NCI-H345 (cell line): ENCODE measurements around the gene SIVA1.
A peak's percentile ranks its signal among the peaks of the same experiment; 100 is the strongest.

Experiments used
- DNase-seq: peaks from one replicate; lab custom pipeline; 2025; lab: John Stamatoyannopoulos, UW

Gene SIVA1

DNA sequence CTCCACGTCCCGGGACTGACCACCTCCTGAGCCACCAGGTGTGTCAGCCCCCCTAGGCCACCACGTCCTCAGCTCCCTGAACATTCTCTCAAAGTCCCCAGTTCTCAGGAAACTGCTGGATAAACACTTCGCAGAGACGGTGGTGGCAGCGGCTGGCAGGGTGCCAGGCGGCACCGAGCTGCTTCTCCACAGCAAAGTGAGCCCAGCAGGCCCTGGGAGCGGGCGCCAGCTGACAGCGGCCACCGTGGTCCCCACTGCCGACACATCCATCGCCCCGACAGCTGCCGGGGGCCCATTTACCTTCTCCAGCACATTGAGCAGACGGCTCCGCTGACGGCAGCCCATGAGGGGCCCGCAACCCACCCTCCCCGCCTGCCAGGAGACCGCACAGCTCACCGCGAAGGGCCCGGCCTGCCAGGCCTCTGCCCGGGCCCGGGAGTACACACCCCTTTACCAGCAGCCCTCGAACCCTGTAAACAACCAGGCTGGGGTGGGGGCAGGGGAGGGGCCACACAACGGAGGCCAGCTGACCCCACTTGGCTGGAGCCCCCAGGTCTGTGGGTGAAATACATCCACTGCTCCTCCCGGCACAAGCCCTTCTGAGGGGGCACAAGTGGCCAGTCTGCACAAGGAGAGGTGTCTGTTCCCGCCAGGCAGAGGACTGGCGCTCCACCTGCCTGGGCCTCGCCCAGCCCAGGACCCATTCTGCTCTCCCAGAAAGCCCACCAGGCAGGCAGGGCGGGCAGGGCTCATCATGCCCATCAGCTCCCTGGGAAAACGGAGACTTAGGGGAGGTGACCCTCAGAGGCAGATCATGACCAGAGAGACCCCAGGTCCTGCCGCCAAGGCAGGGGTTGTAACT is 32.1 kb downstream of the SIVA1 start:
- peak; percentile 91 for DNase-seq

DNA sequence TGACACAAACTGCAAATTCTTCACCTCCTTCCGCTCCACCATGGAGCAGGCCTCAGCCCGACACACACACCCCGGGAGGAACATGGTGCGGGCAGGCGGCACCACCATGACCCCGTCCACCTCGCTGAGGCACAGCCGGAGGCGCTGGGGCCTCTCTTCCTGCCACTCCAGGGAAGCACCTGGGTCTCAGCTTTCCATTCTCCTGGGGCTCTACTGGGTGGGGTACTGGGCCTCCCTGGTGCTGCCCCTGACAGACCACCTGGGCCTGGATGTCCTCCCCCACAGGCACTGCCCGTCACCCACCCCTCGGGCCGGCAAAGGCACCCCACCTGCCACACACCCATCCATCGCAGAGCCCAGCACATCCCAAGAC is 32.7 kb downstream of the SIVA1 start:
- DNase-seq = no peak

DNA sequence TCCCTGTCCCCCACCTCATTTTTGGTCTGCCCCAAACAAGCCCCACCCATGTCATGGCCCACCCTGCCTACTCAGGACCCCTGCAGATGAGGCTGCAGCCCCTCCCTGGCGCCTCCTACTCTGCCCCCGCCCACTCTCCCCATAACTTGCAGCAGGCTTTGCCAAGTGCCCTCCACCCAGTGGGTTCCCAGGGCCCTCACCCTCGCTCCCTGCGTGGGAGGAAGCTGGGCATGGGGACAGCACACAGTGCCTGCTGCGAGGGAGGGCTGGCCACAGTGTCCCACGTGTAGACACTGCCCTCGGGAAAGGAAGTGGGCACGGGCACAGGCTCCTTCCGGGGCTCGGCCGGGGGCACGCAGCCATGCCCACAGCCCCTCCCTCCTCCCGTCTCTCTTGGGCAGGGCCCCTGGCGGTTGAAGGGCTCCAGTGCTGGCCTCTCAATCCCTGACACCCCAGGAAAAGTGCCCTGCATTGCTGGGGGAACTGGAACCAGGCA is 33.2 kb downstream of the SIVA1 start:
- no peak for DNase-seq

DNA sequence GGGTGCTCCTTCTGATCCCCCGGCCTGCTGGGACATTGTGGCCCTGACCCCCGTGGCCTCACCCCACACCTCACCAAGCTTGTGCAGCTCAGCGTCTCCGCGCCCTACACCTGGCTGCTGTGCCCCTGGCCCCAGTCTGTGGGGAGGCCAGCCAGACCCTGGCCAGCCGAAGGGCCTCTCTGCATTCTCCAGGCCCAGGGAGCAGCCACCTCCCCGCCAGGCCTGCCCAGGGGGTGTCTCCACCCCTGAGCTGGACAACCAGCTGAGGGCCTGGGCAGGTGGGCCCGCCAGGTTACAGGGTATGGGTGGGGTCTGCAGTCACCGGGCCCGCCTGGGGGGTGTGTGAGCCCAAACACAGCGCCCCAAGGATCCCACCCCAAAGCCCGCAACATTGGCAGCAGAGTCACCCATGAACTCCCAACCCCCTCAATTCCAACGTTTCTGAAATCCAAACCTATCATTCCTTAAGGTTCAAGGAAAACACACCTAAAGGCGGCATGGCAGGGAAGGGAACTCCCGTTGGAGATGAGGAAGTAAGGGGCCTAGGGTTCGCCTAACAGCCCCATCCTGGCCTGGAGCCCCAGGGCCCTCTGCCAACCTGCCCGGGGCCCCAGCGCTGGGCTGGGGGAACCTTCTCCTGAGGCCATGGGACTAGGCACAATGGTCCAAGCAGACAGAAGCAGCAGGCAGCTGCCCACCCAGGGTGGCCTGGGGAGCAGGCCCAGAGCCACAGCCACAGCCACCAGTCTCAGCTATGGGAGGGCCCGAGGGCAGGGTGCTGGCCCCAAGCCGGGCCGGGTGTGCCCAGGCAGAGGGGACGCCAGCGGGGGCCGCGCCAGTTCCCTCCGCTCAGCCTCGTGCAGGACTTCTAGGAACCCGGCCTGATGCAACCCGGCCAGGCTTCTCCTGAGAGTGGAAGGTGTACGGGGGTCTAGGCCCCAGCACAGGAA is 34.1 kb downstream of the SIVA1 start:
- no peak for DNase-seq

DNA sequence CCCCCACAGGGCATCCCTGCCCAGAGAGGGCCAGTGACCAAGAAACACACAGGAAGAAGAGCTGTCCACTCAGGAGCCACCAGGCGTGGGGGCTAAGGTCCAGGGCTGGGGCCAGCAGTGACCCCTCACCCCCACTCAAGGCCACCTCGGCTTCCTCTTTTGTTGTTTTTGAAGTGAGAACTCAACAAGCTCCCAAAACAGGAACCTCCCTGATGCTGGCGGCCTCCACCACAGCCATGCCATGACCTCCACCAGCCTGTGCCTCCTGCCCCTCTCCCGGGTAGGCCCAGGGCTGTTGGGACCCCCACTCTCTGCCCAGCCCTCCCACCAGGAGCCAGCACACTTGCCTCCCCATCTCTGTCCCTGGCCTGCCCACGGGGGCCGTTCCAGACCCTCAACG is 34.8 kb downstream of the SIVA1 start:
- DNase-seq = no peak

DNA sequence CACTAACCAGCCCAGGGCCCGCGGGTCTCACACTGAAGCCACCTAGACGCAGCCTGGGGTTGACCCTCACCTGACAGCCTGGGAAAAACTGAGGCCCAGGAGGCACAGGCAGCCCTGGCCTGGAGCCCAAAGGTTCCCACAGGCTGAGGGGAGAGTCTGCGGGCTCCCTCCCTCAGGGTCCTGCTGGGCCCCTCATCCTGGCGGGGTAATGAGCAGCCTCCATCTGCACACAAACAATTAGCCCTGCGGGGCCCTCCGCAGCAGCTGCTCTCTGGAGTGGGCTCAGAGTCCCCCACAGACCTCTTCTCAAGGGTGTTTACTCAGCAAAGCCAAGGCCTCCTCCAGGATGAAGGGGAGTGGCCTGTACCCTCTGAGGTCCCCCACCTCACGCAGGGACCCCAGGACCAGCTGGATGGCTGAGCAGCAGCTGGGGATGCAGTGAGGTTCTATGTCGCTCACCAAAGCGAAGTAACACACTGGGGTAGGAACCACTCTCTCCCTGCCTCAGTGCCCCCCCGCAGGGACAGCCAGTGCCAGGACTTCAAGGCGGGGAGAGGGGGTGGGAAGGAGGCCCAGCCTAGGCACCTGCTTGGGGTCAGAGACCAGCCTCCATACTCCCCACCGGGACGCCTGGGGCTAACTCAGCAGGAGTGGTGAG is 35.3 kb downstream of the SIVA1 start:
- peak; percentile 88 for DNase-seq

DNA sequence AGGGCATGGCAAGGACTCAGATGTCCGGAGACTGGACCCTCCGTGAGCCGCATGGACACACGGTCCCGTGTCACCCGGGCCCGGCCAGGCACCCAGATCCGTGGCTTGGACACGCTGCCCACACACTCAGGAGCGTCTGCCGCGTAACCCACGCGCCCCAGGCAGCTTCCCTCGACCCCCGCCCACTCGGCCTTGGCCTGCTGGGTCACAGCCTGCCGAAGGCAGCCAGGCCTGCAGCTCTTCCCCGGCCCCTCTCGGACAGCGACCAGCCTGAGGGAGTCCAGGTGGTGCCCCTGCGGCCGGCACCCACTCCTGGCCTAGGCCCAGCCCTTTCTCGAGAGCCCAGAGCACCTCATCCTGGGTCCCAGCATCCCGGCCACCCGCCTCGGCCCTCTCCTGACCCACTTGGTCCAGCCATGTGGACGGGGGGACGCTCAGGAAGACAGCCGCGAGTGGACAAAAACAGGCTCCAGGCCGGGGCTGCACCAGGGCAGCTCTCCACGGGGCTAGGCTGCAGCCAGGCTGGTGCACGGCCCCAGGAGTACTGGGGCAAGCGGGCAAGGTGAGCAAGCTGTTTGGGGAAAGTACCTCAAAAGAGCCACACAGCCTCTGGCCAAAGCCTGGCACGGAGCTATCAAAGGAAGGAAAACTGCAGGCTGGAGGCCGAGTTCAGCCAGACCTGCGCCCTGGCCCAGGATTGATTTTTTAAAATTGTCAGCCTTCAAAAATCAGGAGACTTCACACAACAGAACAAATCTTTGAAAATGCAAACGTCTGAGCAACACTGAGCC is 36.1 kb downstream of the SIVA1 start:
- DNase-seq = no peak

DNA sequence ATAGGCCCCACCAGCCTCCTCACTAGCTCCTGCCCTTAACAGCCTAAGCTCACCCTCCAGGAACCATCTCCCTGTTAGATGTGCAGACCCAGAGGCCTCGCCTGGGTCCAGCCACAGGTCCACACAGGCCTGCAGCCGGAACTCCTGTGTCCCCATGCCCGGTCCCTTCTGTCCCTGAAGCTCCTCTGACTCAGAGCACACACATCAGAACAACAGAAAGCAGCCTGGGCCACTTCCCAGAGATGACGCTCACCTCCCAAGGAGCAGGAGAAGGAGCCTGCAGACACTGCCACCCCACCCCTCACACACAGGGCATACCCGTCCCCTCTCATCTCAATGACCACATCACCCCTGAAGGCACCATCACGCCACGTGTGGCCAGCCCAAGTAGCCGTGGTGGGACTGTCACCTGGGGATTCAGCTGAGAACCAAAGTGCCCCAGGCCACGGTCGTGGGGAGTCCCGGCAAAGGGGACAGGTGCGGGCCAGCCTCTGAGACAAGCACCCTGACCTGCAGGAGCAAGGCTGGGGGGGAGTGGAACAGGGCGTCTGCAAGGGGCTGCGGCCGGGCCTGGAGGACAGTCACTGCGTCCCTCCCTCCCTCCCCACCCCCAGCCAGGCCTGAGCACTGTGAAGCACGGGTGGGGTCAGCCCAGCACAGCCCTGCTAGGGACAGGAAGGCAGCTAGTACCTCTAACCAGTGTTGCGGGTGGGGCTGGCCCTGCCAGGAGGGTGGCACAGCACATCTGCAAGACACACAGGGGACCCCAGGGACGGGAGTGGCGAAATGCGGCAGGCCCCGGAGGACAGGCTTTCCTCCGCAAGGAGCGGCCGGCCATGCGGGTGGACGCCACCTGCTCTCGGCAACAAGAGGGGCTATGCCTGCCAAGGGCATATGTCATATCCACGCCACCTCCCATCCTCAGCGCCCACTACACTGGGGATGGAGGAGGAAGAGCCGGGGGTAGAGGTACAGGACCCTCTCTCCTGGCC is 37.1 kb downstream of the SIVA1 start:
- no peak for DNase-seq

DNA sequence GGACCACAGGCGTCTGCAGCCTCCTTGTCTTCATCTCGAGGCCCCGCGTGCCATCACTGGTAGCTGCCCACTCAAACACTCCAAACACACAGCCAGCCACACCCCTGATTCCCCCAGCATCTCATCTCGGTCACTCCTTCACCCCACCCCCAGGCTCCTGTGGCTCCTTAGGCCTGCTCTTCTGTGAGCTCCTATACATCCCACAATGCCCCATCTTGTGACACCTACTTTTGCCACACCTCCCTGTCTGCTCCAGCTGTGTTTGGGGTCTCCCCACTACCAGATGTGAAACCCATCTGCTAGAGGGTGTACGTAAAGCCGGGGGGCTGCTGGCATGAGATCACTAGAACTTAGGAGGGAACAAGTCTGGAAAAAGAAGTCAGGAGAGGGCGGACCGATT is 38.5 kb downstream of the SIVA1 start:
- no peak for DNase-seq

DNA sequence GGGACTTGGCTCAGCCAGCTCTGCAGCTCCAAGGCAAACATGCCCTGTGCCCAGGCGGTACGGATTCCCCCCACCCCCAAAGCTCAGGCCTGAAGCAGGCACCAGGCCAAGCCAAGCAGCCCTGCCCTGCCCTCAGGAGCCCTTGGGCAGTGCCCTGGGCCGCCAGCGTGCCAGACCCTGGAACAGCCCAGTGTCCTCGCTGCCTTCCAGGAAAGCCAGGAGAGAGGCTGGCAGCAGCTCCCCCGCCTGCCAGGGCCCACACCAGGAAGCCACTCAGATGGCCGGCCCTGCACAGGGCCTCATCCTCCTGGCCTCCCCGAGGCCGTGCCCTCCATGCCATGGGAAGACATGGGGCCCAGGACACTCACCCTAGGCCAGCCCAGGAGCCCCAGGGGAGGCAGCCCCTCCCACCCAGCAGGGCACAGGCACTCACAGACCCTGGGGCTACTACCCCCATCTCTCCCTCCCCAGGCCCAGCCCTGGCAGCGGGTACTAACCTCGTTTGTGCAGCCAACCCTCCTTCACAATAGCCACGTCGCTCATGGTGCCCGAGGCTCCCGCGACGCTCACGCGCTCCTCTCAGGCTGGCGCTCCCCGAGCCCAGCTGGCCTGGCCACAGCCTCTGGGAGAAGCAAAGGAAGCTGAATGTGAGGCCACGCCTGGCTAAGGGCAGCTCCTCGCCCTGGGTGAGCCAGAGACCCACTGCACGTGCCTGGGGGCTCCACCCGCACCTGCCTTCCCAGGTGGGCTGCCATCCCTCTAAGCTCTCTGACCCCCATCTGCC is 39.3 kb downstream of the SIVA1 start:
- DNase-seq = peak; percentile 22

DNA sequence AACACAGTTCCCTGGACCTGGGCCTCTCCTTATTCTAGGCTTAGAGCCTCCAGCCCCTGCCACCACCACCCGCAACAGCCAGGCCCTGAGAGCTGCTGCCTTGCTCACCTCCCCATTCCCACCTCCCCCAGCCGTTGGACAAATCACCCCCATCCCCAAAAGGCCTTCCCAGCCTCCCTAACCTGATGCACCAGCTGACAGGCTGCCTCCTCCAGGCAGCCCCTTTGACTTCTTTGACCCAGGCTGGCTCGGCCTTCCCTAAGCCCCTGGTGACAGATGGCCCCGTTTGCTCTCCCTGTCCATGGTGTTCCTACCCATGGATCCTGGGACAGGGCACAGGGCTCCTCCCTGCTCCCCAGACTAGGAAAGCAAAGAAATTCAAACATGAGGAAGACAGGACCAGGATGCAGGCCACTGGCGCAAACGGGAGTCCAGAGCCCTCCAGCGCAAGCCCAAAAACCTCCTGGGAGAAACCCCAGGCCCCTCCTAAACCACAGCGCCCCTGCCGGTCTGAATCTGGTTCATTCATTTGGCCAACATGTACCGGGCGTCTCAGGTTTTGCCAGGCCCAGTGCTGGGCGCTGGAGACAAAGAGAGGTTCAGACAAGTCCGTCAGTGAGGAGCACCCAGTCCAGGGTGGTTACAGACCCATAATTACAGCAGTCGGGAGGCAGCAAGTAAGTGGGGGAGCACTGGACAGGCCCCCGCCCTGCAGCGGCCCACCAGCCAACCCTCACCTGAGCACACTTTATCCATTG is 40.2 kb downstream of the SIVA1 start:
- no peak for DNase-seq

DNA sequence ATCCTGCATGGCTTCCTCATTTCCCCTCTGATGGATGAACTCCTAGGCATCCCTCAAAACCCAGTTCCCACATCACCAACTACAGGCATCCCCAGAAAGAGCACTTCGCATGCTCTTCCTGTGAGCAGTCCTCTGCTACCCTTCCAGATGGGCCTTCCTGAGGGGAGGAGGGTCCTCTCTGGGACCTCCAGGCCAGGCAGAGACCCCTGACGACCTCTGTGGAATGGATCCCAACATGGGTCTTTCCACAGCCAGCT is 40.7 kb downstream of the SIVA1 start:
- DNase-seq = no peak

DNA sequence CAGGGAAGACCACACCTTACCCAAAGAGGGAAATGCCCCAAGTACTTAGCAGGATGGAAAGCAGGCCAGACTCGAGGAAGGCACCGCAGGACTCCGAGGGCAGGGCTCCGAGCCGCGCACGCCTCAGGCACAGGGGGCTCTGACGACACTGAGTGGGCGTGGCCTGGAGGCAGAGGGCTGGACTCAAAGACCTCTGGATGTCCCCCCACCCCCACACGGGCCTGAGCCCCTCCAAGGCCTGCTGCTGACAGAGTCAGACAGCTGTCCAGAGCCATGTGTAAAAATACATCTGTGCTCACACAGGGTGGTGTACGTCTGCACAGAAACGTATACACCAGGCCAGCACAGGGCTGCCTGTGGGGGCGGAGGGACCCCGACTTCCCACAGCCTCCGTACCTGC is 41.2 kb downstream of the SIVA1 start:
- DNase-seq = no peak

DNA sequence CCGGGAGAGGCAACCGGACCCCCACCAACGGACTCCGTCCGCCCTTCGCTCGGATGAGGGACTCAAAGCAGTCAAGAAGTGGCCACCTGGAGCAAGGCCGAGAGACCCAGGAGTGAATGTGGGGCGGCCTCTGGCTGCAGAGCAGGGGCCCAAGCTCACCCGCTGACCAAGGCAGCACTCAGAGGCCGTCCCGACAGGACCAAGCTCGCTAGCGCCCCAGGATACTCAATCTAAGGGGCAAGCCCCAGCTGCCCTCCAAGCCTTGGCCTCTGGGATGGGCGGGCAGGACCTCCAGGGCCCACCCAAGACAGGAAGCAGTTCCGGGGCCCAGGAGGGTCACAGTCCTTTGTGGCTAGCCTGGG is 41.7 kb downstream of the SIVA1 start:
- no peak for DNase-seq

DNA sequence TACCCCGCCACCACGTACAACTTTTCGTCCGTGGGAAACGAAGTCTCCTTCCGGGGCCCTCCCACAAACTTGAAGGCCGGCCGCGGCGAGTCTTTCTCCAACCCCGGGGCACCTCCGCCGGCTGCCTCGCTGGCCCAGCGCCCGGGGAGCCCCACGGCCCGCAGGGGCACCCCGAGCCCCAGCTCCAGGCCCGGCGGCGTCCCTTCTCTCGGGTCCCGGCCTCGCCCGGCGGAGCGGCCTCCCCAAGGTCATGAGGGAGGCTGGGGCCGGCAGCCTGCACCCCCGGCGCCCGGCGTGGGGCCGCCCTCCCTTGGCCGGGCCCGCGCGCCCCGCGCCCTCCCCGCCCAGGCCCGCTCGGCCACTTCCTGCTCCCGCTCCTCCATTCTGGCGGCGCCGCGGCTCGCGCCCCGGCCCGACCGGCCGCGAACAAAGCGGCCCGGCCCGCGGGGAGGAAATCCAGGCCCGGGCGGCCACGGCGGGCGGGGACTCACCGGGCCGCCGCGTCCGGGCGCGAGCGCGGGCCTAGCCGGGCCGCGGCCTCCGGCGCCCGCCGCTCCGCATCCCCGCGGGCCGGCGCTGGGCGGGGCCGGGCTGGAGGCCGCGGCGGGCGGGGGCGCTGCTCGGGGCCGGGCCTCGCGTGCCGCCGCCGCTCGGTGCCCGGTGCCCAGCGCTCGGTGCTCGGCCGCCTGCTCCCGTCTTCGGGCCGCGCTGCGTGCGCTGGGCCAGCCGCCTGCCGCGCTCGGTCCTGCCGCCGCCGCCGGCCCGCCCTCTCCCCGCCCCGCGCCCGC is 42.2 kb downstream of the SIVA1 start, which contains the start of gene AKT1:
Gene AKT1, minus strand, starts transcription at position 756 of the 788 bp plus-strand sequence. CDS start 3,105 bp downstream, outside the sequence.
- peak; percentile 49 for DNase-seq

DNA sequence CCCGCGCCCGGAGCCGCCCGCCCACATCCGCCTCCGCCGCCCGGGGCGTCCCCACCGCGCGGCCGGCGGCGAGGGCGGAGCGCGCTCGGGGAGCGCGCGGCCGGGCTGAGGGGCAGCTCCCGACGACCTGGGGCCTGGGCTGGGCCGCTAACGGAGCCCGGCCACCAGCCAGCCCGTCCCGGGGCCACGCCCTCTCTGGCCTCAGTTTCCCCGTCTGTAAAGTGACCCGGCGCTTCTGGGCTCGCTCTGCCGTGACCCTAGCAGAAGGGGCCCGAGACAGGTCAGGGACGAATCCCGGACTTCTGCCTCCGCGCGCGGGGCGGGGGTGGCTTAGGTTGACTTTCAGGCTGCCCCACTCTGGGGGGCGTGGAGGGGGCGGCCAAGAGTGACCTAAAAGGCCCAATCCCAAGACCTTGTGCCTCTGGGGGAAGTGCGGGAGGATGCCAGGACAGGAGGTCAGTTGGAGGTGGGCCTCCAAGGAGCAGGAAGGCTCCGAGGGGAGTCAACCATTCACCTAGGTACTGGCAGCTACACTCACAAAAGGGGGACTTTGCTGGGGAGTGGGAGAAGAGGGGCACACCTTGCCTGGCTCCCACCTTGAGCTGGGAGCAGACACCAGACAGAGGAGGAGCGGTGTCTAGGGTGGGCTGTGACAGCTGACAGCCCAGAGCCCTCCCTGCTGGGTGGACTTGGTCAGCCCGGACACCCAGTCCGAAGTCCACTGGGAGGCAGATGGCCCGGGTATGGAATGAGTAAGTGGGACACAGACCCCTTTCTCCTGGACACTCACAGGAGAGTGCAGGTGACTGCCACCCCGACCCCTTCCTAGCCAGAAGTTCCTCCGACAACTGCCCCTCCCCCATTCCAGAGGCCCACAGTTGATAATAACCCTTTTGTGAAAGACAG is 43.1 kb downstream of the SIVA1 start:
- no peak for DNase-seq

DNA sequence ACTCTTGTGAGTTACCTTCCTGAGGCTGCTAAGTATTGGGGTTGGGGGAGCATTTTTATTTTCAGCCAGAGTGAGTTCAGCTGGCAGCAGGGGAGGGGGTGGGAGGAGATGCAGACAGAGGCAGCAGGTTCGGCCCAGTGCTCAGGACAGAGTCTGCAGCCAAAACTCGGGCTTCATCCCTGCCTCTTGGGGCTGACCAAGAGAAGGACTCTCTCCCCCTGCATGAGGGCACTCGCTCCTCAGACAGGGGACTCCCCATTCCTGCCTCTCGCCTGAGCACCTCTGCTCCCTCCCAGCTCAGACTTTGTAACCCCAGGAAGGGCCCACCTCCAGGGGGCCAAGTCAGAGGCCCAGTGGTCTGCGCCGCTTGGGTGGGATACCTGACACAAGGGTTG is 43.7 kb downstream of the SIVA1 start:
- no peak for DNase-seq
